PC-9 (cell line): ENCODE data around the gene SLX9. TPM values are rescaled to one million over a fixed set of nuclear protein-coding genes. Genes with fewer than 3 reads are reported as not detected.
"Not testable (repeated sequence)": the region's sequence is repeated elsewhere in the genome, so short reads cannot be mapped to it uniquely, and the experiment has no call there.

Experiments used
- BruUV-seq: library from RNA; stranded (reverse); fragments of 400-500 nt; replicated peaks from 2 replicates; lab custom pipeline; 2021; lab: Mats Ljungman, UMichigan
- CTCF ChIA-PET: fragments of 300-600 bp; sonication (Branson Sonifier 250); formaldehyde crosslinking; loops from one replicate; lab custom pipeline; 2022; ENCODE audit warnings: antibody characterized with exemption; lab: Charles Lee
- POLR2A ChIA-PET: fragments of 300-600 bp; sonication (Branson Sonifier 250); formaldehyde crosslinking; loops from one replicate; lab custom pipeline; 2022; ENCODE audit warnings: antibody characterized with exemption; ENCODE audit not compliant: unreplicated experiment; lab: Charles Lee
- DNase-seq, 2 experiments: peaks; one replicate each; pipeline versions ENCODE4 v3.0.0 to v3.0.0-alpha.2; 2015 to 2022; ENCODE audit warnings: mixed read lengths in 1 of 2
- H2AFZ ChIP-seq: fragments of 200-600 bp; sonication (generic); 2 replicates; pipeline ENCODE4 v1.8.1; 2017; ENCODE audit warnings: antibody characterized with exemption
- H3F3A ChIP-seq: fragments of 200-600 bp; sonication (generic); 2 replicates; pipeline ENCODE4 v1.8.1; 2017; ENCODE audit warnings: antibody characterized with exemption, mild to moderate bottlenecking, low read depth; ENCODE audit not compliant: insufficient read depth
- H3K27ac ChIP-seq: fragments of 200-600 bp; sonication (generic); 2 replicates; pipeline ENCODE4 v1.6.1; 2016; ENCODE audit warnings: mixed run types
- H3K27me3 ChIP-seq: fragments of 200-600 bp; sonication (generic); 2 replicates; pipeline ENCODE4 v1.6.1; 2016; ENCODE audit warnings: low read depth, mixed run types; ENCODE audit not compliant: insufficient read depth
- H3K36me3 ChIP-seq: fragments of 200-600 bp; sonication (generic); 2 replicates; pipeline ENCODE4 v1.6.1; 2016; ENCODE audit warnings: low read depth, mixed run types
- H3K4me1 ChIP-seq: fragments of 200-600 bp; sonication (generic); replicated peaks from 2 replicates; pipeline ENCODE4 v1.6.1; 2016; ENCODE audit warnings: mixed run types; ENCODE audit not compliant: insufficient read depth
- H3K4me2 ChIP-seq: fragments of 200-600 bp; sonication (generic); 2 replicates; pipeline ENCODE4 v1.6.1; 2017; ENCODE audit warnings: mixed run types
- H3K4me3 ChIP-seq: fragments of 200-600 bp; sonication (generic); 2 replicates; pipeline ENCODE4 v1.6.1; 2016; ENCODE audit warnings: mixed run types
- H3K79me2 ChIP-seq: fragments of 200-600 bp; sonication (generic); 2 replicates; pipeline ENCODE4 v1.6.1; 2017; ENCODE audit warnings: low read depth, mixed run types
- H3K9me2 ChIP-seq: fragments of 200-600 bp; sonication (generic); 2 replicates; pipeline ENCODE4 v1.8.1; 2017; ENCODE audit warnings: mild to moderate bottlenecking; ENCODE audit not compliant: insufficient read depth
- H3K9me3 ChIP-seq: fragments of 200-600 bp; sonication (generic); 2 replicates; pipeline ENCODE4 v1.8.1; 2016; ENCODE audit warnings: low read depth; ENCODE audit not compliant: insufficient read depth
- H4K20me1 ChIP-seq: fragments of 200-600 bp; sonication (generic); 2 replicates; pipeline ENCODE4 v1.8.1; 2017; ENCODE audit not compliant: insufficient read depth
- EZH2 ChIP-seq: fragments of 200-600 bp; sonication (generic); IDR thresholded peaks from 2 replicates; pipeline ENCODE4 v1.8.0; 2017; ENCODE audit warnings: antibody characterized with exemption, low read depth
- intact Hi-C: fragments of 100-400 bp; cut with micrococcal nuclease; formaldehyde crosslinking; loops from one replicate; pipeline ENCODE4 v1.10.0; 2022; ENCODE audit not compliant: unreplicated experiment
- total RNA-seq: library from RNA; stranded (reverse); gene quantifications from 2 replicates; pipeline ENCODE4 v1.2.3, GENCODE V29; 2021
- TF ChIP-seq, protein P1 (sequence below): fragments of 200-600 bp; sonication (generic); conservative IDR thresholded peaks from 2 replicates; pipeline ENCODE4 v1.6.1; 2017; ENCODE audit warnings: mixed run types, antibody characterized with exemption, mild to moderate bottlenecking, moderate library complexity

Gene SLX9
- total RNA-seq, 1 experiment from 2014 or later: 22.8 TPM

DNA sequence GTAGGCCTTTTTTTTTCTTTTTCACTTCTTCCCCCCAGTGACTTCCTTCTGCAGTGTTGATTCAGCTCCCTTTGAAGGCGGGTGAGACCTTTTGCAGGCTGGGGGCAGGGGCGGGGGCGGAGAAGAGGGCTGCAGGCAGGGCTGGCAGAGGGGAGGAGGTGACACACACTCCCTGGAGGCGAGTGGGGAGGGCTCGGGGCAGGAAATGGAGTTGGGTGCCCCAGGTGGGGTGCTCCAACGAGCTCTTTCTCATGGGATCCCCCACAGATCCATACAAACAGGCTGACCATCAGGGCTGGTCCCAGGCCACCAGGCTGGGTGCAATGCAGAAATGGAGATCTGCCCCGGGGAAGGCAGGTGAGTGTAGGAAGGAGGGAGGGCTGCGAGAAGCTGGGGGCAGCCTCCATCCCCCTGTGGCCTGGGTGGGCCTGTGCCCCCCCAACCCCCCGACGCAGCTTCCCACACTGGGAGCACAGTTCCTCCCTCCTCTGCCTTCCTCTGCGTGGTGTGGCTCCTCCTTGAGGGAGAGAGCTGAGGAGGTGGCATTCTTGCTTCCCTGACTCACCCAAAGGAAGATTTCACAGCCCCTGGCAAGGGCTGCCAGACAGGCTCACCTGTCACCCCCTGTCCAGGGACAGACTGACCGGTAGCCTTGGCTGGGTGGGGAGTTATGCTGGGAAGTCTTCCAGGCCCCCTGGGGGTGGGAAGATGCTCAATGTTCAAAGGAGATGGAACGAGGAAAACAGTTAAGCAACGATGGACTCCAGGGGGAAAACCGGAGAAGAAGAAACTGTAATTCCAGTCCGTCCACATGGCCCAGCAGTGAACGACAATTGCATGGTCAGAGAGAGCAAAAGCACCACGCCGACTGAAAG is 12.0 kb upstream of the SLX9 start:
- peak overlapping the region; percentile 39; the same call in 1 of the 2 replicates for H3K4me3 ChIP-seq
- no peaks in the 10 kb centered on the region for H3K36me3 ChIP-seq
- H3K27ac ChIP-seq: peak overlapping the region; percentile 97
- TF ChIP-seq EZH2: no peak
- TF ChIP-seq, protein P1, sequence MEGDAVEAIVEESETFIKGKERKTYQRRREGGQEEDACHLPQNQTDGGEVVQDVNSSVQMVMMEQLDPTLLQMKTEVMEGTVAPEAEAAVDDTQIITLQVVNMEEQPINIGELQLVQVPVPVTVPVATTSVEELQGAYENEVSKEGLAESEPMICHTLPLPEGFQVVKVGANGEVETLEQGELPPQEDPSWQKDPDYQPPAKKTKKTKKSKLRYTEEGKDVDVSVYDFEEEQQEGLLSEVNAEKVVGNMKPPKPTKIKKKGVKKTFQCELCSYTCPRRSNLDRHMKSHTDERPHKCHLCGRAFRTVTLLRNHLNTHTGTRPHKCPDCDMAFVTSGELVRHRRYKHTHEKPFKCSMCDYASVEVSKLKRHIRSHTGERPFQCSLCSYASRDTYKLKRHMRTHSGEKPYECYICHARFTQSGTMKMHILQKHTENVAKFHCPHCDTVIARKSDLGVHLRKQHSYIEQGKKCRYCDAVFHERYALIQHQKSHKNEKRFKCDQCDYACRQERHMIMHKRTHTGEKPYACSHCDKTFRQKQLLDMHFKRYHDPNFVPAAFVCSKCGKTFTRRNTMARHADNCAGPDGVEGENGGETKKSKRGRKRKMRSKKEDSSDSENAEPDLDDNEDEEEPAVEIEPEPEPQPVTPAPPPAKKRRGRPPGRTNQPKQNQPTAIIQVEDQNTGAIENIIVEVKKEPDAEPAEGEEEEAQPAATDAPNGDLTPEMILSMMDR: peak; percentile 45; the same call in 1 of the 2 replicates
- peak overlapping the region; percentile 75 for H3K4me2 ChIP-seq
- TSS peak; percentile 71 for BruUV-seq
- H3K27me3 ChIP-seq: no peaks in the 10 kb centered on the region
- H2AFZ ChIP-seq: no peak overlapping the region
- H3K9me2 ChIP-seq: no peaks in the 10 kb centered on the region
- intact Hi-C loops: loop anchor here (1.0 to 5.0 kb wide), 5 partner anchors 13 to 126 kb away; partner anchors contain the start of gene UBE2G2
- peaks cover 62% of the 10 kb centered on the region for H3K4me1 ChIP-seq
- CTCF ChIA-PET: interaction anchor here (0.6 to 1.5 kb wide), 6 partner anchors 14 to 1601 kb away, joined by 3 to 14 read pairs (median 3); partner anchors contain the start of gene UBE2G2
- H3K9me3 ChIP-seq: no peaks in the 10 kb centered on the region
- H4K20me1 ChIP-seq: no peaks in the 10 kb centered on the region
- peaks cover 13% of the 10 kb centered on the region; the same call in 1 of the 2 replicates for H3F3A ChIP-seq
- POLR2A ChIA-PET: interaction anchor here (0.5 to 1.2 kb wide), 12 partner anchors 11 to 589 kb away, joined by 4 to 23 read pairs (median 6); partner anchors contain the start of gene PTTG1IP
- H3K79me2 ChIP-seq: no peaks in the 10 kb centered on the region
- peak; percentile 92 to 95 for DNase-seq

DNA sequence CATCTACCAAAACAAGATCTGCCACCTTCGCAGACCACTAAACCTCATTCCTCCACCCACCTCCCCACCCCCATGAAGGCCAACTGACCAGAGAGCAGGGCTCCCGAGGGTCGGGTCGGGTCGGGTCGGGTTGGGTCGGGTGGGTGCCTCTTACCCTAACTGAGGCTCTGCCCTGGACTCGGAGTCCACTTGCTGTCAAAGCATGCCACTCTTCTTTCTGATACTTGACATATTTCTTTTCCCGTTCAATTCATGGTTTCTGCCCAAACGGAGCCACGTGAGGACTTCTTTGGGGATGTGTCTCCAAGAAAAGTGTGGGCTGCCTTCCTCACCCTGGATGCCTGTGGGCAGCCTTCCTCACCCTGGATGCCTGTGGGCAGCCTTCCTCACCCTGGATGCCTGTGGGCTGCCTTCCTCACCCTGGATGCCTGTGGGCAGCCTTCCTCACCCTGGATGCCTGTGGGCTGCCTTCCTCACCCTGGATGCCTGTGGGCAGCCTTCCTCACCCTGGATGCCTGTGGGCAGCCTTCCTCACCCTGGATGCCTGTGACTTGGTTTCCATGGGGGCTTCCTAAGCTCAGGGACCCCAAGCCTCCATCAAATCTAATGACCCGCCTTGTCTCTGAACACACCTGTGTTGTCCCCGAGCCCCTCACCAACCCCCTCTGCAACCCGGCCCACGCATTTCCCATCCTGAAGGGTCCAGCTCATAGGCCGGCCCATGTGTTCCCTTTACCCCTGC is 11.2 kb upstream of the SLX9 start:
- intact Hi-C loops: loop anchor here (1.0 to 5.0 kb wide), 5 partner anchors 13 to 126 kb away; partner anchors contain the start of gene UBE2G2
- H3K9me2 ChIP-seq, H3K9me3 ChIP-seq, H3K36me3 ChIP-seq, BruUV-seq, H3K79me2 ChIP-seq, H2AFZ ChIP-seq, H3K27me3 ChIP-seq, H4K20me1 ChIP-seq: not testable (repeated sequence)
- Histone ChIP-seq H3F3A (peaks cover 13% of the 10 kb centered on the region; the same call in 1 of the 2 replicates), H3K27ac (peak overlapping the region; percentile 97), H3K4me1 (peaks cover 62% of the 10 kb centered on the region), H3K4me2 (peak overlapping the region; percentile 75), H3K4me3 (peak overlapping the region; percentile 39; the same call in 1 of the 2 replicates)
- peak; percentile 72 to 78 for DNase-seq
- CTCF ChIA-PET: interaction anchor here (0.6 to 1.5 kb wide), 2 partner anchors 15 to 127 kb away, joined by 3 to 9 read pairs; partner anchors contain the start of gene UBE2G2
- POLR2A ChIA-PET: interaction anchor here (0.5 to 1.2 kb wide), 5 partner anchors 12 to 117 kb away, joined by 6 to 11 read pairs (median 7); partner anchors contain the start of gene PTTG1IP

DNA sequence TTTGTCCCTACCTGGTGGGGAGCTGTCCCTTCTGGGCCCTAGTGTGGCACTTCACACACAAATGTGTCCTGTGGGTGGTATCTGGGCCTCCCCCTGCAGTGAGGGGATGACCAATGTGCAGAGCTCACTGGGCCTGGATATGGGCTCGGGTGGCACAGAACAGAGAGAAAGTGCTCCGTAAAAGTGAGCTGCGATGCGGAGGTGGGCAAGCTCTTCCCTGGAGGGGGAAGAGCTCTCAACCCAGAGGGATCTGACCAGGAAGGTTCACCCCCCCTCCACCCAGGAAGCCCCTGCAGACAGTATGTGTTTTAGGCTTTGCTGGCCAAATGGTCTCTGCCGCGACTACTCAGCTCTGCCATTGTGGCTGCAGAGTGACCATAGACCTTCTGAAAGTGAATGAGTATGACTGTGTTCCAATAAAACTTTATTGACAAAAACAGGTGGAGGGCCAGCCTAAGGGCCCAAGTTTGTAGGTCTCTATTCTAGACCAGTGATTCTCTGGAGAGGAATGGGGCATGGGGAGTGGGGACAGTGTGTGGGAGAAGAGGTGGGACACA is 10.5 kb upstream of the SLX9 start:
- peaks cover 62% of the 10 kb centered on the region for H3K4me1 ChIP-seq
- H2AFZ ChIP-seq: no peak overlapping the region
- H3K79me2 ChIP-seq: no peaks in the 10 kb centered on the region
- no peak for TF ChIP-seq EZH2
- TF ChIP-seq, protein P1: no peak
- no peaks in the 10 kb centered on the region for H3K9me3 ChIP-seq
- POLR2A ChIA-PET: interaction anchor here (0.5 to 1.0 kb wide), 2 partner anchors 12 to 56 kb away, joined by 7 to 10 read pairs; partner anchors contain the start of gene PTTG1IP
- intact Hi-C loops: loop anchor here (2.0 to 5.0 kb wide), 3 partner anchors 37 to 127 kb away; partner anchors contain the start of gene UBE2G2
- no peaks in the 10 kb centered on the region for H4K20me1 ChIP-seq
- H3K9me2 ChIP-seq: no peaks in the 10 kb centered on the region
- no peaks in the 10 kb centered on the region for H3K36me3 ChIP-seq
- no peak for DNase-seq
- CTCF ChIA-PET: no interaction called here
- peak overlapping the region; percentile 56 for H3K4me2 ChIP-seq
- H3K27ac ChIP-seq: peak overlapping the region; percentile 97
- H3K27me3 ChIP-seq: no peaks in the 10 kb centered on the region
- H3K4me3 ChIP-seq: no peak overlapping the region
- no TSS peak for BruUV-seq
- H3F3A ChIP-seq: peaks cover 13% of the 10 kb centered on the region; the same call in 1 of the 2 replicates
